Measurements from ENCODE around the gene RASA3. TPM values are rescaled to one million over a fixed set of nuclear protein-coding genes. Genes with fewer than 3 reads are reported as not detected.

RASA3 gene
- total and polyA plus RNA-seq, 10 of the 15 experiments (the other 5 are each of a cell fraction or from before 2014, with no cell fraction given), result 0.79 to 33.9 (median 17.6) TPM

DNA sequence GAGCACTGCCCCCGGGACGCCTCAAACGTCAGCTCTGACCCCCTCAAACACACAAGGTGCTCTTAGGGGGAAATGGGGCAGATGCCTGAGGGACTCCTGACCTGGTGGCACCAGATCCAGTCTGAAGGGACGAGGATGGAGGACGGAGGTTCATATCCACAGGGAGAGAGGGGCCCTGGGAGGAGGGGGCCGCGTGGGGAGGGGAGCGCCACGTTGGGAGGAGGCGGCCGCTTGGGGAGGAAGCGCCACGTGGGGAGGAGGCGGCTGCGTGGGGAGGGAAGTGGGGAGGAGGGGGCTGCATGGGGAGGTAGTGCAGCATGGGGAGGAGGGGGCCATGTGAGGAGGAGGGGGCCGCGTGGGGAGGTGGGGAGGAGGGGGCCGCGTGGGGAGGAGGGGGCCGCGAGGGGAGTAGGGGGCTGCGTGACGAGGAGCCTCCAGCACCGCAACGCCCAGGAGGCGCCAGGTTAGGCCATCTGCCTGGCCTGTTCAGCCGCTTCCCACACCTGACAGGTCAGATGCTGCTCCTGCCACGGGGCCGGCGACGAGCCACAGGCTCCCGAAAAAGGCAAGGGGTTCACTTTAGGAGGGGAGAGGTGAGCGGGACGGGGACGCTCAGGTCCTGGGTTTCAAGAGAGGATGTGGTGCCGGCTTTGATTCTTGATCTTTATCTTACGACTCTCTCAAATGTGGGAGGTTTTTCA is 121.9 kb downstream of the RASA3 start (continued):
- TF ChIP-seq HDGF (IDR thresholded peaks at IDR 0.05) (no peak), JUND (IDR thresholded peaks at IDR 0.05; ENCODE audit: low read depth, low read length) (no peak), ZNF622 (IDR thresholded peaks at IDR 0.05) (no peak), FOXM1 (IDR thresholded peaks at IDR 0.05; ENCODE audit: low read depth, low read length) (no peak), MEF2B (IDR thresholded peaks at IDR 0.05; ENCODE audit: partially characterized antibody, poor library complexity, severe bottlenecking) (no peak)
- TF ChIP-seq, protein P1, sequence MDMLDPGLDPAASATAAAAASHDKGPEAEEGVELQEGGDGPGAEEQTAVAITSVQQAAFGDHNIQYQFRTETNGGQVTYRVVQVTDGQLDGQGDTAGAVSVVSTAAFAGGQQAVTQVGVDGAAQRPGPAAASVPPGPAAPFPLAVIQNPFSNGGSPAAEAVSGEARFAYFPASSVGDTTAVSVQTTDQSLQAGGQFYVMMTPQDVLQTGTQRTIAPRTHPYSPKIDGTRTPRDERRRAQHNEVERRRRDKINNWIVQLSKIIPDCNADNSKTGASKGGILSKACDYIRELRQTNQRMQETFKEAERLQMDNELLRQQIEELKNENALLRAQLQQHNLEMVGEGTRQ (IDR thresholded peaks at IDR 0.05; ENCODE audit: borderline replicate concordance, low read depth, low read length), result no peak

DNA sequence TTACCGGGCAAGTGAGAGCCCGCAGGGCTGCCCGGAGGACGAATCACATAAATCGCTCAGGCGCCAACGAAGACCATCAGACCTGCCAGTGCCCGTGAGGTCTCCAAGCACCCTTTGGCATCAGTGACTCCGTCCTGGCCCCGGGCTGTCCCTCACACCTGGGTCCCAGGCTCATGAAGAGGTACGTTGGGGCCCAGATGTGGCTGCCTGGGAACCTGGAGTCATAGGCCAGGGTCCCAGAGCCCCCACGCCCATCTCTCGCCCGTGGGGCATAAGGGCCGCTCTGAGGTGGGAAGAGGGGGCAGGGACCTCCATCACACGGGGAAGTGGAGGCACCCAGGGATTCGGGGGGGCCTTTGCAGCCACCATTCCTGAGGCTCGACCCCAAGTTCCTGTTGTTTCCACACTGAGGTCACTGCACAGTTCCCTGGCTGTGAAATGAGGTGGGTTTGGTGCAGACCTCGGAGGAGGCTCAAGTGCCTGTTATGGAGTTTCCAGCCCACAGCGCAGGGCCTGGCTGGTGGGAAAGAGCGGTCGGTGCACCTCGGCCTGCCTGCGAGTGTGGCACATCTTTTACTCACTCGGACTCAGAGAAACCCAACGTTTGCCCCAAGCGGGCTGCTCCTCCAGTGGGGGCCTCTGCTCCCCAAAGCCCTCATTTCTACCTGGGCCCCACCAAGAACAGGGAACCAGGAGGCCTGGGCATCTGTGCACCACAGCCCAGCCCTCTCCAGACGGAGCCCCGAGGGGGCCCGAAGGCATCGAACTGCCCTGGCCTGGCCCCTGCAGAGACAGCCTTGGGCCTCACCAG is 122.6 kb downstream of the RASA3 start:
- no peak overlapping the region for H2AFZ ChIP-seq (ENCODE audit: control insufficient read depth, low read depth, low read length)

More for the DNA sequence above, 122.6 kb downstream of the RASA3 start:
- RAD21 ChIA-PET (ENCODE audit: unreplicated experiment), result no interaction called here
- H3K4me3 ChIP-seq, result no peak overlapping the region
- H4K20me1 ChIP-seq (ENCODE audit: control insufficient read depth, insufficient read depth), result no peaks in the 10 kb centered on the region
- in situ Hi-C loops (cut with MboI) (loop anchor here (5.0 kb wide), 1 partner anchor 37 kb away; the partner anchor contains the start of gene C13orf46), intact Hi-C loops (cut with micrococcal nuclease; ENCODE audit: unreplicated experiment) (no loop called here)
- peaks cover 0 to 3% of the 10 kb centered on the region in 2 experiments; a peak in 3 of 4 replicates for H3K36me3 ChIP-seq (ENCODE audit: control insufficient read depth in 2 of 2, insufficient read depth in 2 of 2, low read length in 1 of 2)
- 92% methylated on average over 31 of the region's 31 CpGs for WGBS (ENCODE audit: insufficient coverage, insufficient replicate concordance, low lambda C conversion rate, missing lambda C conversion rate)
- BruUV-seq (replicated peaks), result no TSS peak
- ATAC-seq, result no peak
- no peaks in the 10 kb centered on the region for H3K79me2 ChIP-seq (ENCODE audit: control insufficient read depth, insufficient read depth, low read length)
- FAIRE-seq, result no peak
- H3K27me3 ChIP-seq (replicated peaks in 1 of 2; ENCODE audit: control insufficient read depth in 2 of 2, insufficient read depth in 2 of 2, low read length in 1 of 2), result no peaks in the 10 kb centered on the region
- no peak overlapping the region for H3K27ac ChIP-seq (ENCODE audit: control insufficient read depth, insufficient read depth)
- no peak overlapping the region for H3K9ac ChIP-seq (ENCODE audit: control insufficient read depth, insufficient read depth, low read length)
- no peaks in the 10 kb centered on the region for H3K4me1 ChIP-seq (ENCODE audit: control insufficient read depth, insufficient read depth, low read length)
- DNase-seq (ENCODE audit: low read depth, low spot score), result no peak
- no peaks in the 10 kb centered on the region for H3K9me3 ChIP-seq (replicated peaks; ENCODE audit: control insufficient read depth, insufficient read depth, low read length)
- no peak for TF ChIP-seq RBBP5 (conservative IDR thresholded peaks at IDR 0.05)
- no peak for TF ChIP-seq BHLHE40 (IDR thresholded peaks at IDR 0.05; ENCODE audit: borderline replicate concordance in 1 of 2, low read depth in 2 of 2, low read length in 1 of 2)
- TF ChIP-seq SUZ12 (IDR thresholded peaks at IDR 0.05; ENCODE audit: unreplicated experiment), result no peak
- TF ChIP-seq RB1 (IDR thresholded peaks at IDR 0.05; ENCODE audit: borderline replicate concordance), result no peak
- TF ChIP-seq YBX1 (IDR thresholded peaks at IDR 0.05), result no peak
- TF ChIP-seq, protein P2, sequence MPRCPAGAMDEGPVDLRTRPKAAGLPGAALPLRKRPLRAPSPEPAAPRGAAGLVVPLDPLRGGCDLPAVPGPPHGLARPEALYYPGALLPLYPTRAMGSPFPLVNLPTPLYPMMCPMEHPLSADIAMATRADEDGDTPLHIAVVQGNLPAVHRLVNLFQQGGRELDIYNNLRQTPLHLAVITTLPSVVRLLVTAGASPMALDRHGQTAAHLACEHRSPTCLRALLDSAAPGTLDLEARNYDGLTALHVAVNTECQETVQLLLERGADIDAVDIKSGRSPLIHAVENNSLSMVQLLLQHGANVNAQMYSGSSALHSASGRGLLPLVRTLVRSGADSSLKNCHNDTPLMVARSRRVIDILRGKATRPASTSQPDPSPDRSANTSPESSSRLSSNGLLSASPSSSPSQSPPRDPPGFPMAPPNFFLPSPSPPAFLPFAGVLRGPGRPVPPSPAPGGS (IDR thresholded peaks at IDR 0.05; ENCODE audit: borderline replicate concordance, insufficient read depth, low read depth, low read length, poor library complexity, severe bottlenecking), result peak; percentile 84
- CTCF ChIA-PET, result no interaction called here
- POLR2A ChIA-PET, result no interaction called here
- SMC1A ChIA-PET (ENCODE audit: uncharacterized antibody, unreplicated experiment), result no interaction called here
- H3K4me2 ChIP-seq (ENCODE audit: control insufficient read depth, insufficient read depth), result no peak overlapping the region

Measured in GM12878 (cell line).